Nephron (organoid): ENCODE measurements around the gene SHISAL2B.
"Not testable (repeated sequence)": the region's sequence is repeated elsewhere in the genome, so short reads cannot be mapped to it uniquely, and the experiment has no call there.

Experiments used
- H3K27ac Mint-ChIP-seq, 3 experiments: 2 replicates each; pipeline ENCODE4 v1.8.0; 2020; ENCODE audit warnings: mixed read lengths in 3 of 3, mild to moderate bottlenecking in 2 of 3, moderate library complexity in 1 of 3
- H3K27me3 Mint-ChIP-seq: 2 replicates; pipeline ENCODE4 v1.8.0; 2021; ENCODE audit warnings: low read depth, mild to moderate bottlenecking, moderate library complexity, mixed read lengths
- H3K36me3 Mint-ChIP-seq: 2 replicates; pipeline ENCODE4 v1.8.0; 2020; ENCODE audit warnings: low read depth, mixed read lengths
- H3K4me1 Mint-ChIP-seq: 2 replicates; pipeline ENCODE4 v1.8.0; 2020; ENCODE audit warnings: mixed read lengths
- H3K4me3 Mint-ChIP-seq, 3 experiments: 2 replicates each; pipeline ENCODE4 v1.8.0; 2020; ENCODE audit warnings: mild to moderate bottlenecking in 3 of 3, mixed read lengths in 3 of 3, moderate library complexity in 2 of 3
- H3K9me3 Mint-ChIP-seq: 2 replicates; pipeline ENCODE4 v1.8.0; 2020; ENCODE audit warnings: mixed read lengths
- TF ChIP-seq, protein P1 (sequence below), 3 experiments: fragments of 200-600 bp; sonication (generic); IDR thresholded peaks; one replicate each; pipeline ENCODE4 v1.5.0; 2021; ENCODE audit warnings: antibody characterized with exemption in 3 of 3; ENCODE audit not compliant: unreplicated experiment in 3 of 3

Gene SHISAL2B

DNA sequence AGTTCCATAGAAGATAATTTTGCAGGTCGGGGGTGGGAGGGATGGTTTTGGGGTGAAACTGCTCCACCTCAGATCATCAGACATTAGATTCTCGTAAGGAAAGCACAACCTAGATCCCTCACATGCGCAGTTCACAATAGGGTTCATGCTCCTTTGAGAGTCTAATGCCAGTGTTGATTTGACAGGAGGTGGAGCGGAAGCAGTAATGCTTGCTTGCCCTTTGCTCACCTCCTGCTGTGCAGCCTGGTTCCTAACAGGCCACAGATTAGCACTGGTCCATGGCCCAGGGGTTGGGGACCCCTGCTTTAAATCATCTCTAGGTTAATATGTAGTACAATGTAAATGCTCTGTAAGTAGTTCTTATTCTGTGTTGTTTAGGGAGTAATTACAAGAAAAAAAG lies 10.5 kb downstream of the SHISAL2B start:
- H3K4me3 Mint-ChIP-seq, result no peak overlapping the region
- H3K9me3 Mint-ChIP-seq, result peaks cover 12% of the 10 kb centered on the region
- TF ChIP-seq, protein P1, sequence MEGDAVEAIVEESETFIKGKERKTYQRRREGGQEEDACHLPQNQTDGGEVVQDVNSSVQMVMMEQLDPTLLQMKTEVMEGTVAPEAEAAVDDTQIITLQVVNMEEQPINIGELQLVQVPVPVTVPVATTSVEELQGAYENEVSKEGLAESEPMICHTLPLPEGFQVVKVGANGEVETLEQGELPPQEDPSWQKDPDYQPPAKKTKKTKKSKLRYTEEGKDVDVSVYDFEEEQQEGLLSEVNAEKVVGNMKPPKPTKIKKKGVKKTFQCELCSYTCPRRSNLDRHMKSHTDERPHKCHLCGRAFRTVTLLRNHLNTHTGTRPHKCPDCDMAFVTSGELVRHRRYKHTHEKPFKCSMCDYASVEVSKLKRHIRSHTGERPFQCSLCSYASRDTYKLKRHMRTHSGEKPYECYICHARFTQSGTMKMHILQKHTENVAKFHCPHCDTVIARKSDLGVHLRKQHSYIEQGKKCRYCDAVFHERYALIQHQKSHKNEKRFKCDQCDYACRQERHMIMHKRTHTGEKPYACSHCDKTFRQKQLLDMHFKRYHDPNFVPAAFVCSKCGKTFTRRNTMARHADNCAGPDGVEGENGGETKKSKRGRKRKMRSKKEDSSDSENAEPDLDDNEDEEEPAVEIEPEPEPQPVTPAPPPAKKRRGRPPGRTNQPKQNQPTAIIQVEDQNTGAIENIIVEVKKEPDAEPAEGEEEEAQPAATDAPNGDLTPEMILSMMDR (IDR thresholded peaks at IDR 0.05; ENCODE audit: unreplicated experiment in 3 of 3), result no peak
- no peaks in the 10 kb centered on the region for H3K27me3 Mint-ChIP-seq
- no peak overlapping the region for H3K27ac Mint-ChIP-seq
- H3K36me3 Mint-ChIP-seq, result peaks cover 4% of the 10 kb centered on the region
- no peaks in the 10 kb centered on the region for H3K4me1 Mint-ChIP-seq

- not testable (repeated sequence) for H3K36me3 Mint-ChIP-seq, H3K9me3 Mint-ChIP-seq, H3K4me3 Mint-ChIP-seq, H3K27ac Mint-ChIP-seq, H3K27me3 Mint-ChIP-seq, H3K4me1 Mint-ChIP-seq
Measured at GRCh38 chr5:64706074-64706473, 15.8 kb downstream of the SHISAL2B start.

DNA sequence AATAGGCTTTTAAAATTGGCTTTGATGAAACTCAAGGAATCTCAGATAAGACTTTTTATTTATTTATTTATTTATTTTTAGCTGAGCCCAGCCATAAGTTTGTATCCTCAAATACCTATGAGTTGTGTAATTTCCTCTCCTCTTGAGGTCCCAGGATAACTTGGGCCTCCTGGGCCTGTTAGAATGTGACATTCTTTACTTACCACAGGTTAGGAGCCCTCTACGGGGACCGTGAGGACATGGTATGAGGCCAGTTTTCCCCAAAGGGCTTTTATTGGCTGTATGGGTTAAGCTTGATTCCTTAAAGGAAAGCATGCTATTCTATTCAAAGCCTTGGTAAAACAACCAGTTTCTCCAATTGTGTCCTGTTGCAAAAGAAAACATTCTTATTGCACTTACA lies 16.9 kb downstream of the SHISAL2B start:
- H3K27me3 Mint-ChIP-seq, result no peaks in the 10 kb centered on the region
- H3K9me3 Mint-ChIP-seq, result no peaks in the 10 kb centered on the region
- H3K27ac Mint-ChIP-seq, result no peak overlapping the region
- H3K4me1 Mint-ChIP-seq, result no peaks in the 10 kb centered on the region
- H3K36me3 Mint-ChIP-seq, result no peaks in the 10 kb centered on the region
- H3K4me3 Mint-ChIP-seq, result no peak overlapping the region
- TF ChIP-seq, protein P1 (IDR thresholded peaks at IDR 0.05; ENCODE audit: unreplicated experiment in 3 of 3), result no peak

GRCh38 chr5:64714495-64714894 lies 24.2 kb downstream of the SHISAL2B start:
- not testable (repeated sequence) for H3K36me3 Mint-ChIP-seq, H3K27me3 Mint-ChIP-seq, H3K4me1 Mint-ChIP-seq, H3K27ac Mint-ChIP-seq, H3K9me3 Mint-ChIP-seq
- H3K4me3 Mint-ChIP-seq, result peak overlapping the region in 2 of 3 experiments; percentile 45 to 67

GRCh38 chr5:64722588-64722987 lies 32.3 kb downstream of the SHISAL2B start:
- Mint-ChIP-seq H3K36me3 (peaks cover 28% of the 10 kb centered on the region), H3K9me3 (no peaks in the 10 kb centered on the region), H3K4me3 (no peak overlapping the region), H3K27me3 (no peaks in the 10 kb centered on the region), H3K27ac (no peak overlapping the region), H3K4me1 (no peaks in the 10 kb centered on the region)
- TF ChIP-seq, protein P1 (IDR thresholded peaks at IDR 0.05; ENCODE audit: unreplicated experiment in 3 of 3), result no peak

DNA sequence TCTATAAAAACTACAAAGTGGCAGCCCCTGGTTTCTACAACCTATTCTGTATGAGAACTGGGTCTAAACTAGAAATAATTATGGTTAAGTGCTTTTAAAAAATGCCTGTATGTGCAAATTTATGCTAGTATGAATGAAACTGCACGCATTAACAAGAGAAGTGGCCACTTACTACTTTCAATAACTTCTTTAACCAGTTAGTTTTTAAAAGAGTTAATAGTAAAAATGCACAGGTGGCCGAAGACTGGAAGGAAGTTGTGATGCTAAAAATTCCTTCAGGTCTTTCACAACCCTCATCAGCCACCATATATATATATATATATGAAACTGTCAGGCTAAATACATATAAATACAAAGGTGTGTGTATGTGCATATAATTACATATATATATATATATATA lies 36.8 kb downstream of the SHISAL2B start:
- no peak overlapping the region for H3K27ac Mint-ChIP-seq
- H3K4me1 Mint-ChIP-seq, result no peaks in the 10 kb centered on the region
- no peak overlapping the region for H3K4me3 Mint-ChIP-seq
- H3K27me3 Mint-ChIP-seq, result no peaks in the 10 kb centered on the region
- H3K36me3 Mint-ChIP-seq, result peaks cover 56% of the 10 kb centered on the region
- no peaks in the 10 kb centered on the region for H3K9me3 Mint-ChIP-seq
- TF ChIP-seq, protein P1 (IDR thresholded peaks at IDR 0.05; ENCODE audit: unreplicated experiment in 3 of 3), result no peak

- Mint-ChIP-seq H3K27ac (no peak overlapping the region), H3K4me3 (no peak overlapping the region), H3K9me3 (no peaks in the 10 kb centered on the region), H3K4me1 (no peaks in the 10 kb centered on the region), H3K27me3 (no peaks in the 10 kb centered on the region), H3K36me3 (peaks cover 23% of the 10 kb centered on the region)
- TF ChIP-seq, protein P1 (IDR thresholded peaks at IDR 0.05; ENCODE audit: unreplicated experiment in 3 of 3), result no peak
Measured at GRCh38 chr5:64742411-64742810, 52.1 kb downstream of the SHISAL2B start.
